SK-N-SH (cell line): ENCODE measurements around the gene TMEM182. TPM values are rescaled to one million over a fixed set of nuclear protein-coding genes. Genes with fewer than 3 reads are reported as not detected.

Experiments
- CTCF ChIA-PET: fragments of 300-600, 350-600 bp; formaldehyde crosslinking; extraction: SDS; loops from one replicate; lab custom pipeline; 2021; lab: Yijun Ruan, JAX
- POLR2A ChIA-PET: fragments of 350-600 bp; sonication (Branson Sonifier 250); formaldehyde crosslinking; extraction: SDS; loops from one replicate; lab custom pipeline; 2020; ENCODE audit warnings: antibody characterized with exemption, inconsistent platforms; lab: Yijun Ruan, JAX
- DNase-seq: peaks from one replicate; pipeline ENCODE4 v3.0.0; 2012
- H2AFZ ChIP-seq: fragments of 200-600 bp; sonication (generic); 2 replicates; pipeline ENCODE4 v1.8.1; 2016; ENCODE audit warnings: antibody characterized with exemption, mild to moderate bottlenecking, low read depth
- H3F3A ChIP-seq: fragments of 200-600 bp; sonication (generic); replicated peaks from 2 replicates; pipeline ENCODE3; 2016; ENCODE audit warnings: antibody characterized with exemption, mild to moderate bottlenecking; ENCODE audit not compliant: insufficient read depth
- H3K27ac ChIP-seq, 2 experiments: fragments of 200-500 bp in 1 of 2; fragments of 200-600 bp in 1 of 2; sonication (Bioruptor generic) in 1 of 2; sonication (generic), shearing (Covaris generic) in 1 of 2; 2 replicates each; pipeline versions ENCODE4 v1.5.1 to v1.6.1; 2014 to 2016; ENCODE audit warnings: low read depth in 2 of 2, inconsistent platforms in 1 of 2, low read length in 1 of 2, mild to moderate bottlenecking in 1 of 2, mixed read lengths in 1 of 2
- H3K27me3 ChIP-seq: fragments of 200-600 bp; sonication (generic), shearing (Covaris generic); 2 replicates; pipeline ENCODE4 v1.6.1; 2016; ENCODE audit warnings: mixed run types; ENCODE audit not compliant: insufficient read depth
- H3K36me3 ChIP-seq, 2 experiments: fragments of 200-500 bp in 1 of 2; fragments of 200-600 bp in 1 of 2; sonication (Bioruptor generic) in 1 of 2; sonication (generic) in 1 of 2; replicated peaks in 1 of 2; 2 replicates each; pipeline versions ENCODE3 to v1.5.1; 2014 to 2016; ENCODE audit warnings: low read length in 1 of 2, mild to moderate bottlenecking in 1 of 2; ENCODE audit not compliant: insufficient read depth in 2 of 2, control insufficient read depth in 1 of 2
- H3K4me1 ChIP-seq, 2 experiments: fragments of 200-500 bp in 1 of 2; fragments of 200-600 bp in 1 of 2; sonication (Bioruptor generic) in 1 of 2; sonication (generic), shearing (Covaris generic) in 1 of 2; 2 replicates each; pipeline versions ENCODE4 v1.5.1 to v1.6.1; 2014 to 2016; ENCODE audit warnings: low read depth in 1 of 2, low read length in 1 of 2, mixed run types in 1 of 2; ENCODE audit not compliant: insufficient read depth in 2 of 2, control insufficient read depth in 1 of 2
- H3K4me2 ChIP-seq: fragments of 200-600 bp; sonication (generic), shearing (Covaris generic); 2 replicates; pipeline ENCODE4 v1.6.1; 2017; ENCODE audit warnings: mixed run types
- H3K4me3 ChIP-seq, 2 experiments: fragments of 200-500 bp in 1 of 2; fragments of 200-600 bp in 1 of 2; sonication (Bioruptor generic) in 1 of 2; sonication (generic), shearing (Covaris generic) in 1 of 2; 2 replicates each; pipeline versions ENCODE4 v1.5.1 to v1.8.1; 2014 to 2016; ENCODE audit warnings: low read depth in 2 of 2, inconsistent platforms in 1 of 2, low read length in 1 of 2, mild to moderate bottlenecking in 1 of 2, mixed read lengths in 1 of 2, moderate library complexity in 1 of 2
- H3K79me2 ChIP-seq: fragments of 200-600 bp; sonication (generic); 2 replicates; pipeline ENCODE4 v1.8.1; 2017; ENCODE audit warnings: mild to moderate bottlenecking; ENCODE audit not compliant: insufficient read depth
- H3K9ac ChIP-seq: fragments of 200-600 bp; sonication (generic); 2 replicates; pipeline ENCODE4 v1.6.1; 2017; ENCODE audit warnings: mixed run types
- H3K9me2 ChIP-seq: fragments of 200-600 bp; sonication (generic); 2 replicates; pipeline ENCODE4 v1.6.1; 2017; ENCODE audit warnings: mixed run types
- H3K9me3 ChIP-seq: fragments of 200-600 bp; sonication (generic); 2 replicates; pipeline ENCODE4 v1.6.1; 2017; ENCODE audit warnings: mixed run types, mild to moderate bottlenecking, moderate library complexity
- H4K20me1 ChIP-seq: fragments of 200-600 bp; sonication (generic); 2 replicates; pipeline ENCODE4 v1.6.1; 2017; ENCODE audit warnings: mild to moderate bottlenecking, mixed run types; ENCODE audit not compliant: insufficient read depth
- CTCF ChIP-seq: fragments of 200-600 bp; sonication (generic); IDR thresholded peaks from 2 replicates; pipeline ENCODE4 v1.6.1; 2017; ENCODE audit warnings: antibody characterized with exemption, mild to moderate bottlenecking, moderate library complexity
- EP300 ChIP-seq, 2 experiments: IDR thresholded peaks; 2 replicates each; pipeline versions ENCODE4 v1.4.0 to v1.6.1; 2012; ENCODE audit warnings: borderline replicate concordance in 1 of 2, low read depth in 1 of 2, low read length in 1 of 2
- FOSL2 ChIP-seq: IDR thresholded peaks from 2 replicates; pipeline ENCODE4 v1.4.0; 2012; ENCODE audit warnings: low read depth, mild to moderate bottlenecking, moderate library complexity, borderline replicate concordance
- GABPA ChIP-seq: IDR thresholded peaks from 2 replicates; pipeline ENCODE4 v1.4.0; 2012; ENCODE audit warnings: low read depth, mild to moderate bottlenecking
- JUND ChIP-seq: IDR thresholded peaks from 2 replicates; pipeline ENCODE4 v1.4.0; 2012
- MAX ChIP-seq: IDR thresholded peaks from 2 replicates; pipeline ENCODE4 v1.4.0; 2012; ENCODE audit warnings: low read depth
- MEF2A ChIP-seq: IDR thresholded peaks from 2 replicates; pipeline ENCODE4 v1.4.0; 2012; ENCODE audit warnings: low read depth, borderline replicate concordance
- NFIC ChIP-seq: IDR thresholded peaks from 2 replicates; pipeline ENCODE4 v1.4.0; 2012; ENCODE audit warnings: borderline replicate concordance
- RAD21 ChIP-seq: IDR thresholded peaks from 2 replicates; pipeline ENCODE4 v1.6.1; 2012; ENCODE audit warnings: mild to moderate bottlenecking, low read length
- RXRA ChIP-seq: IDR thresholded peaks from 2 replicates; pipeline ENCODE4 v1.4.0; 2012; ENCODE audit warnings: low read depth, mild to moderate bottlenecking, borderline replicate concordance
- SMC3 ChIP-seq: IDR thresholded peaks from 2 replicates; pipeline ENCODE4 v1.6.1; 2012; ENCODE audit warnings: low read depth, low read length, improper control_type of control experiment
- TCF12 ChIP-seq: IDR thresholded peaks from 2 replicates; pipeline ENCODE4 v1.4.0; 2012
- YY1 ChIP-seq: IDR thresholded peaks from 2 replicates; pipeline ENCODE4 v1.4.0; 2012; ENCODE audit warnings: low read depth, mild to moderate bottlenecking
- ZBTB33 ChIP-seq: IDR thresholded peaks from 2 replicates; pipeline ENCODE4 v1.4.0; 2012; ENCODE audit warnings: low read depth, borderline replicate concordance
- WGBS: methylation state at CpG from one replicate; pipeline ENCODE4 v1.1.6; 2017; ENCODE audit warnings: low lambda C conversion rate; 5-methylcytosine and 5-hydroxymethylcytosine counted together
- polyA plus RNA-seq, 3 experiments: library from polyadenylated mRNA; depleted of rRNA; stranded (reverse); fragments of >200 nt; gene quantifications; 2 replicates each; pipeline ENCODE4 v1.2.3, GENCODE V29; 2012
- TF ChIP-seq, protein P1 (sequence below): fragments of 150-350 bp; IDR thresholded peaks from 2 replicates; pipeline ENCODE4 v1.6.1; 2016; ENCODE audit warnings: mild to moderate bottlenecking, low read depth, low read length
- TF ChIP-seq, protein P2 (sequence below): IDR thresholded peaks from 2 replicates; pipeline ENCODE4; 2012

The TMEM182 gene
- polyA plus RNA-seq, 1 of the 3 experiments (the other 2 are of a cell fraction) = 1.7 TPM

DNA sequence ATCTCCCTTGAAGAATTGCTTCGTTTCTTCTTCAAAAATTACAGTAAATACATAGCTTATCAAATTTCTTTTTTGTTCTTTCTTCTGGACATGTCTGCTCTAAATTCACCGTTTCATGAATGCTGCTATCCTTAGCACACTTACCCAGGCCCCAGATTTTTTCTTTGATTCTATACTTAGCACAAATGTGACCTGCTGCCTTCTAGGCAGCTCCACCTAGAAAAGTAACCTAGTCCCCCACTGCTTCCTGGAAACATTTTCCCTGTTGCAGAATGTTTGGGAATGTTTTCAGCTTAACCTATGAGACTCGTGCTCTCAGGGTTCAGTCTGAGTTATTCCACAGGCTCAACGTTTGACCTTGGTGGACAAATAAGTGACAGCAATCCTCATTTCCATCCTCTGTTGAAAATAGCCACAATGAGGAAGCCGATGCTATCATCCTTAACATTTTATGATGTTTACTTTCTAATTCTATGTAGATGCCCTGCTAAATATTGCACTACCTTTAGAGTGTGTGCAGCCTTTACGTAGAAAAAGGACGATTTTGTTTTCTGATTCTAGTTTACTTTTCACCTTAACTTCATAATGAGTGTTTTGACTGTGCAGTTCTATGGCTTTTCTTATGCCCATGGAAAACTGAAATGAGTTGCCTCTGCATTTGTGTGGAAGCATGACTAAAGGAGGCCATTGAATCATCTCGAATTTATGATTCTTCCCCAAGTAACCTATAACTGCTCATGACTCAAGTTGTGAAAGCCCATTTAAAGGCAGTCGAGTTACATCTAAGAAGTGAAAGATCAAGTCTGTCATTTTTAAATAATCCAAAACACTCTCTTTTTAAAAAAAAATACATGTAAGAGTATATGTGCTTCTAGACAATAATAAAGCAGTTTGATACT lies 47.7 kb downstream of the TMEM182 start:
- no peaks in the 10 kb centered on the region; a peak in 1 of 4 replicates for H3K4me1 ChIP-seq
- ChIA-PET POLR2A (no interaction called here), CTCF (interaction anchor here (0.7 to 2.2 kb wide), 4 partner anchors 30 to 56 kb away, joined by 3 to 8 read pairs (median 3); no protein-coding TSS in a partner anchor)
- H3K27ac ChIP-seq = no peak overlapping the region
- H3K9me2 ChIP-seq = no peaks in the 10 kb centered on the region
- no peak overlapping the region for H3K9ac ChIP-seq
- H3K36me3 ChIP-seq = no peaks in the 10 kb centered on the region
- no peak for DNase-seq
- H3K4me3 ChIP-seq = no peak overlapping the region
- TF ChIP-seq MAX = no peak
- TF ChIP-seq MEF2A = no peak
- TF ChIP-seq ZBTB33 = no peak
- TF ChIP-seq, protein P1, sequence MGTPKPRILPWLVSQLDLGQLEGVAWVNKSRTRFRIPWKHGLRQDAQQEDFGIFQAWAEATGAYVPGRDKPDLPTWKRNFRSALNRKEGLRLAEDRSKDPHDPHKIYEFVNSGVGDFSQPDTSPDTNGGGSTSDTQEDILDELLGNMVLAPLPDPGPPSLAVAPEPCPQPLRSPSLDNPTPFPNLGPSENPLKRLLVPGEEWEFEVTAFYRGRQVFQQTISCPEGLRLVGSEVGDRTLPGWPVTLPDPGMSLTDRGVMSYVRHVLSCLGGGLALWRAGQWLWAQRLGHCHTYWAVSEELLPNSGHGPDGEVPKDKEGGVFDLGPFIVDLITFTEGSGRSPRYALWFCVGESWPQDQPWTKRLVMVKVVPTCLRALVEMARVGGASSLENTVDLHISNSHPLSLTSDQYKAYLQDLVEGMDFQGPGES = no peak
- no peak for TF ChIP-seq NFIC
- TF ChIP-seq FOSL2 = no peak
- TF ChIP-seq, protein P2, sequence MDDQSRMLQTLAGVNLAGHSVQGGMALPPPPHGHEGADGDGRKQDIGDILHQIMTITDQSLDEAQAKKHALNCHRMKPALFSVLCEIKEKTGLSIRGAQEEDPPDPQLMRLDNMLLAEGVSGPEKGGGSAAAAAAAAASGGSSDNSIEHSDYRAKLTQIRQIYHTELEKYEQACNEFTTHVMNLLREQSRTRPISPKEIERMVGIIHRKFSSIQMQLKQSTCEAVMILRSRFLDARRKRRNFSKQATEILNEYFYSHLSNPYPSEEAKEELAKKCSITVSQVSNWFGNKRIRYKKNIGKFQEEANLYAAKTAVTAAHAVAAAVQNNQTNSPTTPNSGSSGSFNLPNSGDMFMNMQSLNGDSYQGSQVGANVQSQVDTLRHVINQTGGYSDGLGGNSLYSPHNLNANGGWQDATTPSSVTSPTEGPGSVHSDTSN = no peak
- TF ChIP-seq RXRA = no peak
- no peak for TF ChIP-seq CTCF
- no peak for TF ChIP-seq SMC3
- TF ChIP-seq GABPA = no peak
- TF ChIP-seq TCF12 = no peak
- TF ChIP-seq RAD21 = no peak
- TF ChIP-seq EP300 (IDR thresholded peaks at IDR 0.05; ENCODE audit: borderline replicate concordance in 1 of 2, low read depth in 1 of 2, low read length in 1 of 2) = no peak
- no peak for TF ChIP-seq YY1
- TF ChIP-seq JUND = no peak
- H4K20me1 ChIP-seq = no peaks in the 10 kb centered on the region
- H2AFZ ChIP-seq = no peak overlapping the region
- 55% methylated on average over 9 of the region's 9 CpGs for WGBS
- no peaks in the 10 kb centered on the region for H3K27me3 ChIP-seq
- no peak overlapping the region for H3K4me2 ChIP-seq
- H3F3A ChIP-seq = no peaks in the 10 kb centered on the region
- no peaks in the 10 kb centered on the region for H3K79me2 ChIP-seq
- H3K9me3 ChIP-seq = no peaks in the 10 kb centered on the region
